CD4-positive, alpha-beta T cell (primary cell): ENCODE measurements around the gene REC8. TPM values are rescaled to one million over a fixed set of nuclear protein-coding genes. Genes with fewer than 3 reads are reported as not detected.

Experiments
- ATAC-seq: fragments of 200-7000 bp; cut with Tn5 transposase; one replicate; pipeline ENCODE4 v1.10.0; 2022; ENCODE audit warnings: mild to moderate bottlenecking; ENCODE audit not compliant: poor library complexity
- CTCF ChIA-PET: fragments of 350-600 bp; sonication (Branson Sonifier 250); formaldehyde crosslinking; loops from one replicate; lab custom pipeline; 2021; ENCODE audit warnings: antibody characterized with exemption, inconsistent platforms; lab: Charles Lee
- POLR2A ChIA-PET: fragments of 350-600 bp; sonication (Branson Sonifier 250); formaldehyde crosslinking; loops from one replicate; lab custom pipeline; 2021; ENCODE audit warnings: antibody characterized with exemption, inconsistent platforms; lab: Charles Lee
- DNase-seq, 14 experiments: peaks; one replicate each; pipeline ENCODE4 v3.0.0-alpha.2; 2013 to 2020; ENCODE audit warnings: mixed read lengths in 2 of 14
- H3K27ac ChIP-seq, 2 donors: one replicate each; pipeline versions ENCODE4 v1.5.1 to v1.7.0; 2013; ENCODE audit warnings: low read length in 2 of 2, low read depth in 1 of 2, mild to moderate bottlenecking in 1 of 2
- H3K27me3 ChIP-seq, 2 experiments: 1 replicate in 1 of 2; 2 replicates in 1 of 2; pipeline versions ENCODE4 v1.6.1 to v1.7.0; 2013; ENCODE audit warnings: low read length in 2 of 2, control low read depth in 1 of 2, mild to moderate bottlenecking in 1 of 2, moderate library complexity in 1 of 2; ENCODE audit not compliant: insufficient read depth in 2 of 2, control insufficient read depth in 1 of 2
- H3K36me3 ChIP-seq: one replicate; pipeline ENCODE4 v1.6.1; 2013; ENCODE audit warnings: low read length, control low read depth; ENCODE audit not compliant: insufficient read depth
- H3K4me1 ChIP-seq: one replicate; pipeline ENCODE4 v1.6.1; 2013; ENCODE audit warnings: low read length, control low read depth; ENCODE audit not compliant: insufficient read depth
- H3K4me3 ChIP-seq: one replicate; pipeline ENCODE4 v1.5.1; 2013; ENCODE audit warnings: mild to moderate bottlenecking, low read length, moderate library complexity
- H3K9me3 ChIP-seq, 2 experiments: 1 replicate in 1 of 2; 2 replicates in 1 of 2; pipeline versions ENCODE4 v1.6.1 to v1.7.0; 2013; ENCODE audit warnings: low read length in 2 of 2, mild to moderate bottlenecking in 2 of 2, control low read depth in 1 of 2, moderate library complexity in 1 of 2; ENCODE audit not compliant: control insufficient read depth in 1 of 2, insufficient read depth in 1 of 2
- H3K27ac Mint-ChIP-seq: one replicate; pipeline ENCODE4 v1.8.0; 2020; ENCODE audit warnings: mixed read lengths
- H3K27me3 Mint-ChIP-seq: one replicate; pipeline ENCODE4 v1.8.0; 2021; ENCODE audit warnings: mixed read lengths
- H3K36me3 Mint-ChIP-seq: one replicate; pipeline ENCODE4 v1.8.0; 2021; ENCODE audit warnings: low read depth, mixed read lengths
- H3K4me1 Mint-ChIP-seq: one replicate; pipeline ENCODE4 v1.8.0; 2021; ENCODE audit warnings: low read depth, mixed read lengths
- H3K4me3 Mint-ChIP-seq: one replicate; pipeline ENCODE4 v1.8.0; 2020; ENCODE audit warnings: mild to moderate bottlenecking, mixed read lengths
- H3K9me3 Mint-ChIP-seq: one replicate; pipeline ENCODE4 v1.8.0; 2020; ENCODE audit warnings: mixed read lengths
- intact Hi-C, 2 experiments: fragments of 100-400 bp; cut with DNase I in 1 of 2; cut with micrococcal nuclease in 1 of 2; formaldehyde crosslinking; loops; one replicate each; pipeline versions ENCODE4 v1.15.1 to v1.9.0; 2023 to 2025; cut with DNase I, micrococcal nuclease
- total RNA-seq, 174 experiments: library from RNA in 2 of 174; stranded (reverse) in 2 of 174; gene quantifications; one replicate each; pipeline ENCODE4 v1.2.3 and lab custom pipeline; 2021 to 2026
- TF ChIP-seq, protein P1 (sequence below): fragments of 200-600 bp; IDR thresholded peaks from one replicate; pipeline ENCODE4 v1.8.0; 2022; ENCODE audit warnings: antibody characterized with exemption, mild to moderate bottlenecking

REC8 gene
- total RNA-seq, 2 experiments from 2014 or later = 105 to 107 TPM

GRCh38 chr14:24129410-24129998 is 42.4 kb upstream of the REC8 start:
- Mint-ChIP-seq H3K4me3 (no peak overlapping the region), H3K4me1 (peaks cover 25% of the 10 kb centered on the region), H3K27me3 (no peaks in the 10 kb centered on the region), H3K36me3 (peaks cover 8% of the 10 kb centered on the region), H3K27ac (no peak overlapping the region), H3K9me3 (no peaks in the 10 kb centered on the region)
- DNase-seq (no peak), ATAC-seq (no peak)
- Histone ChIP-seq H3K9me3 (no peaks in the 10 kb centered on the region), H3K4me3 (no peak overlapping the region), H3K4me1 (peaks cover 18% of the 10 kb centered on the region), H3K36me3 (no peaks in the 10 kb centered on the region), H3K27me3 (no peaks in the 10 kb centered on the region), H3K27ac (no peak overlapping the region)
- CTCF ChIA-PET = no interaction called here
- intact Hi-C loops = no loop called here
- TF ChIP-seq, protein P1, sequence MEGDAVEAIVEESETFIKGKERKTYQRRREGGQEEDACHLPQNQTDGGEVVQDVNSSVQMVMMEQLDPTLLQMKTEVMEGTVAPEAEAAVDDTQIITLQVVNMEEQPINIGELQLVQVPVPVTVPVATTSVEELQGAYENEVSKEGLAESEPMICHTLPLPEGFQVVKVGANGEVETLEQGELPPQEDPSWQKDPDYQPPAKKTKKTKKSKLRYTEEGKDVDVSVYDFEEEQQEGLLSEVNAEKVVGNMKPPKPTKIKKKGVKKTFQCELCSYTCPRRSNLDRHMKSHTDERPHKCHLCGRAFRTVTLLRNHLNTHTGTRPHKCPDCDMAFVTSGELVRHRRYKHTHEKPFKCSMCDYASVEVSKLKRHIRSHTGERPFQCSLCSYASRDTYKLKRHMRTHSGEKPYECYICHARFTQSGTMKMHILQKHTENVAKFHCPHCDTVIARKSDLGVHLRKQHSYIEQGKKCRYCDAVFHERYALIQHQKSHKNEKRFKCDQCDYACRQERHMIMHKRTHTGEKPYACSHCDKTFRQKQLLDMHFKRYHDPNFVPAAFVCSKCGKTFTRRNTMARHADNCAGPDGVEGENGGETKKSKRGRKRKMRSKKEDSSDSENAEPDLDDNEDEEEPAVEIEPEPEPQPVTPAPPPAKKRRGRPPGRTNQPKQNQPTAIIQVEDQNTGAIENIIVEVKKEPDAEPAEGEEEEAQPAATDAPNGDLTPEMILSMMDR = no peak
- POLR2A ChIA-PET = interaction anchor here (0.5 to 1.5 kb wide), 2 partner anchors 14 to 21 kb away, joined by 3 to 11 read pairs; partner anchors contain the start of genes DCAF11 and NRL

DNA sequence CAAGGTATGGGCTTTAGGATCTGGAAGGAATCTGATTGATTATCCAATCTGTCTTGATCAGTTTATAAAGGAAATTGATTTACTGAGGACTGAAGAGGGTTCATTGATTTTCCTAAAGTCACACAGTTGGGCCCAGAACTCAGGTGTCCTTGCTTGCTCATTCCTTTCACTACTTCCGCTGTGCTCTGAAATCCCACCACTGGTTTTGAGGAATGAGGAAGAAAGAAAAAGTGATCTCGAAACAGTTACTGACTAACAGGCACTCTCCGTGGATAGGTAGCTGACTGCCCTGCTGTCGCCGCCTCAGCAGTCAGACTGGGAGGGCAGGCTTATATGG is 41.5 kb upstream of the REC8 start, which contains the start of gene FITM1:
Gene FITM1 (plus strand): TSS at position 280 of the 337 bp plus-strand sequence. CDS start 905 bp downstream, outside the sequence.
- intact Hi-C loops = no loop called here
- ChIA-PET CTCF (no interaction called here), POLR2A (interaction anchor here (11.7 kb wide), 1 partner anchor 14 kb away, joined by 296 read pairs; the partner anchor contains the start of genes DCAF11 and NRL)
- Mint-ChIP-seq H3K9me3 (no peaks in the 10 kb centered on the region), H3K27me3 (no peaks in the 10 kb centered on the region), H3K27ac (peak within 1 kb of the TSS; percentile 66), H3K4me1 (peaks cover 28% of the 10 kb centered on the region), H3K4me3 (peak within 1 kb of the TSS; percentile 43), H3K36me3 (peaks cover 4% of the 10 kb centered on the region)
- DNase-seq = no peak
- Histone ChIP-seq H3K4me1 (peaks cover 20% of the 10 kb centered on the region), H3K36me3 (no peaks in the 10 kb centered on the region), H3K27me3 (no peaks in the 10 kb centered on the region), H3K27ac (no peak within 1 kb of the TSS), H3K9me3 (no peaks in the 10 kb centered on the region), H3K4me3 (no peak within 1 kb of the TSS)
- ATAC-seq = no peak
- TF ChIP-seq, protein P1 = no peak

DNA sequence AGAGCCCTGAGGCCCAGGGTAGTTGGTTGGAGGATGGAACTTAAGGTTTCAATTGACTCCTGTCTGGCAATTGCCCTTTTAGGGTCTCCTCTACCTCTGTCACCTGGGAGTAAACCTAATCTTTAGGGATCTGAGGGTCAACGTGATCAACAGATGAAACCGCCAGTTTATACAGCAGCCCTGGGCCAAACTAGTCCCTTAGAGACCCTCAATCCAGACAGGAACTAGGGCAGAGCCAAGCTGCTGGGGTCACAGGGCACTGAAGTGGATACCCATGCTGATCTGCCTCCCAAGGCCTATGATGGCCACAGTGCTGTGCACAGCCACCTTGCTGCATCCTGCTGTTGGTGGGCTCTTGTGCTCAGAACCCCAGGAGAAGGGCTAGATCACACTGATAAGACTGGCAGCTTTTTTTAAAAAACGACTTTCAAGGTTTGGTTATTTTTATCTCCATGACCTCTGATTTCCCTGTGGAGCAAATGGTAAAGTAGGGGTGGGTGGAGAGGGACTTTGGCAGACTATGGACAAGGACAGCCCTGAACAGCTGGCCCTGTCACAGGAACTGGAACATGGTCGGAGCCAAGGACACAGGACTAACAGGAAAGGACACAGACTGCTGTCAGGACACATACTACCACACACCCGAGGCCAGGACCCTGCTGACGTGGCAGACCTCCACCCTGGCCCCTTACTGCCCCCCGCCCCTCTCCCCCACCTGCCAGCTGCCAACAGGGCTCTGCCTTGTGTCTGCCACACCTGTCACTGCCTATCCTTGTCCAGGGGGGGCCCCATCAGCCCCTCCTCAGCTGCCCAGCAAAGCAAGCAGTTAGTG is 40.9 kb upstream of the REC8 start:
- Histone ChIP-seq H3K27ac (no peak overlapping the region), H3K4me1 (peaks cover 25% of the 10 kb centered on the region), H3K27me3 (no peaks in the 10 kb centered on the region), H3K36me3 (no peaks in the 10 kb centered on the region), H3K4me3 (no peak overlapping the region), H3K9me3 (no peaks in the 10 kb centered on the region)
- Mint-ChIP-seq H3K4me1 (peaks cover 33% of the 10 kb centered on the region), H3K9me3 (no peaks in the 10 kb centered on the region), H3K27ac (peak overlapping the region; percentile 66), H3K36me3 (peaks cover 7% of the 10 kb centered on the region), H3K27me3 (no peaks in the 10 kb centered on the region), H3K4me3 (peak overlapping the region; percentile 43)
- intact Hi-C loops = no loop called here
- DNase-seq = no peak
- no peak for ATAC-seq
- TF ChIP-seq, protein P1 = no peak
- ChIA-PET CTCF (interaction anchor here (1.5 kb wide), 1 partner anchor 30 kb away, joined by 5 read pairs; the partner anchor contains the start of gene IRF9), POLR2A (interaction anchor here (11.7 kb wide), 1 partner anchor 14 kb away, joined by 296 read pairs; the partner anchor contains the start of genes DCAF11 and NRL)
